Thymus (tissue), 11 donors: ENCODE measurements around the gene ARHGAP19. TPM values are rescaled to one million over a fixed set of nuclear protein-coding genes. Genes with fewer than 3 reads are reported as not detected.

Experiments
- DNase-seq, 9 donors: peaks; one replicate each; pipeline ENCODE4 v3.0.0-alpha.2; 2013; ENCODE audit warnings: low spot score in 9 of 9, low read depth in 6 of 9, missing footprints in 1 of 9
- H3K27ac ChIP-seq, 2 donors: one replicate each; pipeline ENCODE4 v1.5.1; 2013; ENCODE audit warnings: control low read depth in 1 of 2, low read depth in 1 of 2, low read length in 1 of 2, mild to moderate bottlenecking in 1 of 2, moderate library complexity in 1 of 2
- H3K27me3 ChIP-seq, 2 donors: one replicate each; pipeline ENCODE4 v1.5.1; 2013; ENCODE audit warnings: low read length in 1 of 2; ENCODE audit not compliant: control insufficient read depth in 2 of 2, insufficient read depth in 1 of 2
- H3K36me3 ChIP-seq, 2 donors: one replicate each; pipeline ENCODE4 v1.5.1; 2013; ENCODE audit warnings: low read length in 1 of 2, mild to moderate bottlenecking in 1 of 2, moderate library complexity in 1 of 2; ENCODE audit not compliant: control insufficient read depth in 2 of 2, insufficient read depth in 2 of 2
- H3K4me1 ChIP-seq, 2 donors: one replicate each; pipeline ENCODE4 v1.5.1; 2013; ENCODE audit warnings: low read length in 2 of 2; ENCODE audit not compliant: control insufficient read depth in 2 of 2, insufficient read depth in 2 of 2
- H3K4me3 ChIP-seq, 2 donors: one replicate each; pipeline ENCODE4 v1.5.1; 2013; ENCODE audit warnings: low read length in 2 of 2, control low read depth in 1 of 2, mild to moderate bottlenecking in 1 of 2
- H3K9me3 ChIP-seq, 2 donors: one replicate each; pipeline ENCODE4 v1.5.1; 2013; ENCODE audit warnings: low read length in 1 of 2, mild to moderate bottlenecking in 1 of 2; ENCODE audit not compliant: control insufficient read depth in 2 of 2, insufficient read depth in 1 of 2
- WGBS: extraction: QIAGEN DNeasy Blood & Tissue Kit; methylation state at CpG from one replicate; pipeline ENCODE4 v1.1.7; 2013; 5-methylcytosine and 5-hydroxymethylcytosine counted together
- polyA plus RNA-seq: library from polyadenylated mRNA; stranded (reverse); fragments of 200-250 nt; gene quantifications from one replicate; pipeline ENCODE4 v1.2.3, GENCODE V29; 2013
- total RNA-seq: library from RNA; stranded (reverse); fragments of 120-200 nt; gene quantifications from one replicate; pipeline ENCODE4 v1.2.4, GENCODE V29; 2013
- donor health status: healthy.

ARHGAP19 gene
- total and polyA plus RNA-seq, 2 donors: 5.8 to 18.2 TPM

GRCh38 chr10:97327348-97328294 lies 35.2 kb upstream of the ARHGAP19 start:
- H3K36me3 ChIP-seq: peaks cover 0 to 12% of the 10 kb centered on the region in 2 donors
- WGBS: 96% methylated on average over 7 of the region's 7 CpGs
- DNase-seq: no peak
- no peaks in the 10 kb centered on the region for H3K9me3 ChIP-seq
- no peak overlapping the region for H3K4me3 ChIP-seq
- H3K27me3 ChIP-seq: peaks cover 0 to under 1% of the 10 kb centered on the region in 2 donors
- H3K27ac ChIP-seq: no peak overlapping the region
- peaks cover 13 to 14% of the 10 kb centered on the region in 2 donors for H3K4me1 ChIP-seq

GRCh38 chr10:97325754-97326153 lies 33.3 kb upstream of the ARHGAP19 start:
- Histone ChIP-seq H3K9me3 (peaks cover 0 to 2% of the 10 kb centered on the region in 2 donors), H3K4me3 (no peak overlapping the region), H3K27me3 (peaks cover 0 to 19% of the 10 kb centered on the region in 2 donors), H3K36me3 (peaks cover 0 to 8% of the 10 kb centered on the region in 2 donors), H3K27ac (no peak overlapping the region), H3K4me1 (peaks cover 8 to 9% of the 10 kb centered on the region in 2 donors)
- no peak for DNase-seq
- WGBS: 91% methylated on average over 9 of the region's 9 CpGs

GRCh38 chr10:97323501-97323900 lies 31.1 kb upstream of the ARHGAP19 start:
- Histone ChIP-seq H3K4me1 (peaks cover 10 to 19% of the 10 kb centered on the region in 2 donors), H3K27me3 (peaks cover 0 to 30% of the 10 kb centered on the region in 2 donors), H3K9me3 (peaks cover 0 to 2% of the 10 kb centered on the region in 2 donors), H3K4me3 (no peak overlapping the region), H3K27ac (no peak overlapping the region), H3K36me3 (no peaks in the 10 kb centered on the region)
- DNase-seq: no peak
- 97% methylated on average over 4 of the region's 4 CpGs for WGBS

- no peaks in the 10 kb centered on the region for H3K36me3 ChIP-seq
- H3K4me3 ChIP-seq: peak overlapping the region; percentile 54 to 81
- 91% methylated on average over 3 of the region's 3 CpGs for WGBS
- H3K27me3 ChIP-seq: peaks cover 0 to 30% of the 10 kb centered on the region in 2 donors
- no peak overlapping the region for H3K27ac ChIP-seq
- peaks cover 0 to 2% of the 10 kb centered on the region in 2 donors for H3K9me3 ChIP-seq
- peaks cover 10 to 22% of the 10 kb centered on the region in 2 donors for H3K4me1 ChIP-seq
- no peak for DNase-seq
Measured at GRCh38 chr10:97321804-97322190, 29.4 kb upstream of the ARHGAP19 start.

GRCh38 chr10:97321032-97321803 lies 28.8 kb upstream of the ARHGAP19 start:
- Histone ChIP-seq H3K9me3 (peaks cover 0 to 2% of the 10 kb centered on the region in 2 donors), H3K27me3 (peaks cover 0 to 30% of the 10 kb centered on the region in 2 donors), H3K36me3 (no peaks in the 10 kb centered on the region), H3K4me1 (peaks cover 10 to 22% of the 10 kb centered on the region in 2 donors), H3K27ac (peak overlapping the region in 1 of 2 donors; percentile 9), H3K4me3 (peak overlapping the region; percentile 54 to 81)
- DNase-seq: peak in 1 of 9 donors; percentile 26
- WGBS: 12% methylated on average over 38 of the region's 38 CpGs

GRCh38 chr10:97320480-97321031 lies 28.1 kb upstream of the ARHGAP19 start:
- Histone ChIP-seq H3K36me3 (no peaks in the 10 kb centered on the region), H3K4me3 (peak overlapping the region; percentile 54 to 81), H3K4me1 (peaks cover 10 to 22% of the 10 kb centered on the region in 2 donors), H3K9me3 (peaks cover 0 to 2% of the 10 kb centered on the region in 2 donors), H3K27ac (no peak overlapping the region), H3K27me3 (peaks cover 0 to 30% of the 10 kb centered on the region in 2 donors)
- peak in 1 of 9 donors; percentile 34 for DNase-seq
- 7% methylated on average over 24 of the region's 24 CpGs for WGBS

GRCh38 chr10:97319671-97320479 lies 27.4 kb upstream of the ARHGAP19 start:
- no peaks in the 10 kb centered on the region for H3K36me3 ChIP-seq
- peaks cover 0 to 2% of the 10 kb centered on the region in 2 donors for H3K9me3 ChIP-seq
- H3K27me3 ChIP-seq: peaks cover 0 to 30% of the 10 kb centered on the region in 2 donors
- DNase-seq: peak in 3 of 9 donors; percentile 43 to 69 (median 49)
- H3K4me3 ChIP-seq: peak overlapping the region; percentile 54 to 81
- H3K4me1 ChIP-seq: peaks cover 10 to 22% of the 10 kb centered on the region in 2 donors
- H3K27ac ChIP-seq: peak overlapping the region in 1 of 2 donors; percentile 98
- under 1% methylated on average over 83 of the region's 83 CpGs for WGBS
